ENCODE data around the gene CCNY.

DNA sequence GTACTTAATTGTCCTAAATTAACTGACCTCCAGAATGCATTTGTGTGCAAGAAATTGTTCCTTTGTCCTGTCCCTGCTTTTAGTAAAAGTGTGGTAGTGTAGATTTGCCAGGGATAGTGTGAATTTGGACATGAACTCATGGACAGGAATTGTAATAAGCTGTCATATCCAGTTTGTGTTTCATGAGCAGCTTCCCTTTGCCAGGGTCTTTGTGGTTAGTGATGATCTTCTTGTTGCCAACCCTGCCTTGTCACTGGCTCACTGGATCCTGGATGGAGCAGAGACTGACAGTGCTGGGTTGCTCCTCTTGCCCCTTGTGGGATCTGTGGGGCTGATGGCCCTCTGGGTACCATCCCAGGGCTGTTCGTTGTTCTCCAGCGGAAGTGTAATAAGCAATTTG lies 110.1 kb downstream of the CCNY start:
- TF ChIP-seq EZH2 (IDR thresholded peaks at IDR 0.05): no peak
- no peak for TF ChIP-seq FOXP2 (optimal IDR thresholded peaks at IDR 0.05; ENCODE audit: control extremely low read depth, extremely low read length, insufficient read depth)
- TF ChIP-seq POLR2AphosphoS5 (IDR thresholded peaks at IDR 0.05; ENCODE audit: borderline replicate concordance, low read depth, low read length): no peak
